ENCODE results near the gene CHCHD10.

CHCHD10 gene

DNA sequence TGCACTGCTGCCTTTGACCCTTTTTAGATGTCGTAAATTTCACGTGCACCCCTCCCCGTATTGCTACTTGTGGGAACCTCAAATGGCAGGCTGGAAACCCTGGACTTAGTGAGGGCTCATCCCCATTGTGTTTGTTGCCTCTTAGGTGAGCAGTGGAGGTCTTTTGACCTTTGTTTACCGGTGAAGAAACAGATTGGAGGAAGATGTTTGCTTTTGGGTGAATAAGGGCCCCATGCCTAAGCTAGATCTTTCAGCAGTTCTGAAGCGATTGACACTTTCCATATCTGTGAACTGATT, 19.8 kb upstream of the CHCHD10 start:
- no peak for FAIRE-seq

- FAIRE-seq, result no peak
These were observed 19.2 kb upstream of the CHCHD10 start, which contains the start of gene SMARCB1 for GRCh38 chr22:23786752-23787599. Gene SMARCB1, plus strand, starts transcription at chr22:23786966. Its CDS starts 204 bp downstream, at chr22:23787170.

GRCh38 chr22:23786261-23786710, 18.5 kb upstream of the CHCHD10 start:
- FAIRE-seq, result no peak

GRCh38 chr22:23784215-23784732, 16.5 kb upstream of the CHCHD10 start:
- no peak for FAIRE-seq

DNA sequence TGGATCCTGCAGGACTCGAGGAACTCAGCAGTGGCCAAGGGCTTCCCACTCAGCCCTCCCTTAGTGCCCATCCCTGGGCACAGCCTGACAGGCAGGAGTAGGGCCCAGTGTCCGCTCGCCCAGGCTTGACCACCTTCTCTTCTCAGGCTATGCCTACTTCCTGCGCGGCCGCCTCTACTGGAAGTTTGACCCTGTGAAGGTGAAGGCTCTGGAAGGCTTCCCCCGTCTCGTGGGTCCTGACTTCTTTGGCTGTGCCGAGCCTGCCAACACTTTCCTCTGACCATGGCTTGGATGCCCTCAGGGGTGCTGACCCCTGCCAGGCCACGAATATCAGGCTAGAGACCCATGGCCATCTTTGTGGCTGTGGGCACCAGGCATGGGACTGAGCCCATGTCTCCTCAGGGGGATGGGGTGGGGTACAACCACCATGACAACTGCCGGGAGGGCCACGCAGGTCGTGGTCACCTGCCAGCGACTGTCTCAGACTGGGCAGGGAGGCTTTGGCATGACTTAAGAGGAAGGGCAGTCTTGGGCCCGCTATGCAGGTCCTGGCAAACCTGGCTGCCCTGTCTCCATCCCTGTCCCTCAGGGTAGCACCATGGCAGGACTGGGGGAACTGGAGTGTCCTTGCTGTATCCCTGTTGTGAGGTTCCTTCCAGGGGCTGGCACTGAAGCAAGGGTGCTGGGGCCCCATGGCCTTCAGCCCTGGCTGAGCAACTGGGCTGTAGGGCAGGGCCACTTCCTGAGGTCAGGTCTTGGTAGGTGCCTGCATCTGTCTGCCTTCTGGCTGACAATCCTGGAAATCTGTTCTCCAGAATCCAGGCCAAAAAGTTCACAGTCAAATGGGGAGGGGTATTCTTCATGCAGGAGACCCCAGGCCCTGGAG, 15.7 kb upstream of the CHCHD10 start:
- FAIRE-seq, result no peak

DNA sequence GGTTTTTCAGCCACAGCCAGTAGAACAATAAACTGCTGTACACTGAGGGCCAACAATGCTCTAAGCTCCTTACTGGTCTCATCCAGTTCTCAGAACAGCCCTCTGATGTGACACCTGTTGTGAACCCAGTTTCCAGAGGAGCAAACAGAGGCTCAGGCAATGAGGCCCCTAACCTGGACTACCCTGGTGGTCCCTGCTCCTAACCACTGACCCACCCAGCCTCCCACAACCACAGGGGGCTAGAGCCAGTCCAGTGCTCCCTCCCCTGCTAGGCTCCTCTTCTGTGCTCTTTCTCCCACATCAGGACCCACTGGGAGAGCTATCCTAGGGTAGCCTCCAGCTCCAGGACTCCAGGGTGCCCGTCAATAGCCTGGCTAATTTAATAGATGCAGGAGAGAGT, 14.9 kb upstream of the CHCHD10 start:
- FAIRE-seq, result no peak

- FAIRE-seq, result no peak
These were observed 14.5 kb upstream of the CHCHD10 start for GRCh38 chr22:23782252-23782651.

DNA sequence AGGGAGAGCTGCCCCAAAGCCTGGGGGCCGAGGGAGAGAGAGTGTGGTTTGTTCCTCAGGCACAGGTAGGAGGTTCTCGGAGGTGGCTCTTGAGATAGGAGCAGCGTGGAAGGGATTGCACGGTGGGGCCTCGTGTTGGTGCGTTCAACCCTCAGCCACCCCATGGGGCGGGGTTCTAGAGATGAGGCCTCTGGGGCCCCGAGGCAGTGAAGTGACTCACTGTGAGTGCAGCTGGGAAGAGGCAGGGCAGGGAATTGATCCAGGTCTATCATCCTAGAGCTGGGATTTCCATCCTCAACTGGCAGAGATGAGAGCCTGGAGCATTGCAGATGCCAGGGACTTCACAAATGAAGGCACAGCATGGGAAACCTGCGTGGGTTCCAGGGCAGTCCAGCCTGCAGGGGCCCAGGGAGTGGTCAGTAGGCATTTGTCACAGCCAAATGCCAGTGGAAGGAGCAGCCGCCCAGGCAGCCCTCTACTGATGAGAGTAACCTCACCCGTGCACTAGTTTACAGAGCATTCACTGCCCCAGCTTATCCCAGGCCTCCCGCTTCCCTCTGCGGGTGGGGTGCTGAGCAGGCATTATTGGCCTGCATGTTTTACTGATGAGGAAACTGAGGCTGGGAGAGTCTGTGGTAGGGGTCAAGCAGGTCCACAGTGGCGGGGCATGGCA, 13.9 kb upstream of the CHCHD10 start:
- no peak for FAIRE-seq

GRCh38 chr22:23781065-23781464, 13.3 kb upstream of the CHCHD10 start:
- no peak for FAIRE-seq

GRCh38 chr22:23780146-23780748, 12.5 kb upstream of the CHCHD10 start:
- FAIRE-seq, result no peak

DNA sequence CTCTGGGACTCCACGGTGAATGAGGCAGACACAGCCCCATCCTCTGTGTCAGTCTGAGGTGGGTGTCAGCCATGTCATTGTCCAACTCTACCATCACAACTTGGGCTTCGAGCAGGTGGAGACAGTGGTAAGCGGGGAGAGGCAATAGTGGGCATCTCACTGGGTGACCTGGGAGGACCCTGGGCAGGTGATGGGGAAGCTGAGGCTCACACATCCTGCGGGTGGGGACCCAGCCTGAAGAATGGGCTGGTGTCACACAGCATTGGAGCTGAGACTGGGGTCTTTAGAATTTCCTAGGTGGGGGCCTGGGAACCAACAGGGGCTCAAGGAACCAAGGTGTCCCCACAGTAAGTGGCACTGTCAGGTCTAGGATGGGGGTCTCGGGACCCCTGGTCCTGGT, 12.0 kb upstream of the CHCHD10 start:
- no peak for FAIRE-seq

DNA sequence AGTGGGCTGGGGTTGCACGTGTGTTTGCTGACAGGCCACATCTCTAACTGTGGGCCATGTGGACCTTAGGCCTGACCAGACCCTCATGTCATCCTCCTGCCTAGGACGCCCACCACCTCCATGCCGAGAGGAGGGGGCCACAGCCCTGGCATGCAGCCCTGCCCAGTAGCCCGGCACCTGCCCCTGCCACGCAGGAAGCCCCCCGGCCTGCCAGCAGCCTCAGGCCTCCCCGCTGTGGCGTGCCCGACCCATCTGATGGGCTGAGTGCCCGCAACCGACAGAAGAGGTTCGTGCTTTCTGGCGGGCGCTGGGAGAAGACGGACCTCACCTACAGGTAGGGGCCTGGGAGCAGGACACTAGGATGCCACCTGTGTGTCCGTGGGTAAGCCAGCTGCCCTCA, 11.3 kb upstream of the CHCHD10 start:
- FAIRE-seq, result no peak

- FAIRE-seq, result no peak
These were observed 10.8 kb upstream of the CHCHD10 start for GRCh38 chr22:23778577-23778900.

DNA sequence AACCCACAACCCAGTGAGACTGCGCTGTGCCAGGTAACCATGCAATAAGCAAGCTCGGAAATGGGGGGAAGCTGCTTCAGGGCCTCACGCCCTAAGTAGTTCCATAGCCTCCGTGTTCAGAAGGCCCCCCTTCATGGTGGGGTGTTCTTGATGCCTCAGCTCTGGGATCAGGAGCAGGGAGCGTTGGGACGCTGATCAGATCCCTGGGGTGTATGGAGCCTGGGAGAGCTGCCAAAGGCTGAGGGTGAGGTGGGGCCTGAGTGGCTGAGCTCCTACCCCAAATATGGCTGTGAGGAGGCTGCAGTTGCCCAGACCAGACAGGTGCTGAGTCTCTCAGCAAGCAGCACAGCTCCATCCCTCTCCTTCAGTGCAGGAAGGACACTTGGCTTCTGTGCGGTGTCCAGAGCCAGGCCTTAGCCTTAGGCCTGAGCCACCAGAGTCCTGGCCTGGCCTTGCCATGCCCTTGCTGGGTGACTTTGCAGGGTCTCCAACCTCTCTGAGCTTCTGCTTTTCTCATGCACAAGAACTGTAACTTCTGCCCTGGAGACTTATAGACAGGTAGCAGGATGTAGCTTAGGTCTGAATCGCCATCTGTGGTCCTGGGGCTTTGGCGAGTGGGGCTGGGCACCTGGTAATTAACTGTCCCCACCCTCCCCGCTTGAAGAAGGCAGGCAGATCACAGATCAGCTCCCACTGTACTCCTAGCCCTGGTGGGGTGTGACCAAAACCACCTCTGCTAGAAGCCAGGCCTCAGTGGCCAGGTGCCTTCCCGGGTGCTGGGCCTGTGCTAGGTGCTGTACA, 10.2 kb upstream of the CHCHD10 start:
- FAIRE-seq, result no peak

- FAIRE-seq, result no peak
These were observed 8.1 kb upstream of the CHCHD10 start for GRCh38 chr22:23775779-23776375.

GRCh38 chr22:23774922-23775436, 7.2 kb upstream of the CHCHD10 start:
- FAIRE-seq, result no peak

DNA sequence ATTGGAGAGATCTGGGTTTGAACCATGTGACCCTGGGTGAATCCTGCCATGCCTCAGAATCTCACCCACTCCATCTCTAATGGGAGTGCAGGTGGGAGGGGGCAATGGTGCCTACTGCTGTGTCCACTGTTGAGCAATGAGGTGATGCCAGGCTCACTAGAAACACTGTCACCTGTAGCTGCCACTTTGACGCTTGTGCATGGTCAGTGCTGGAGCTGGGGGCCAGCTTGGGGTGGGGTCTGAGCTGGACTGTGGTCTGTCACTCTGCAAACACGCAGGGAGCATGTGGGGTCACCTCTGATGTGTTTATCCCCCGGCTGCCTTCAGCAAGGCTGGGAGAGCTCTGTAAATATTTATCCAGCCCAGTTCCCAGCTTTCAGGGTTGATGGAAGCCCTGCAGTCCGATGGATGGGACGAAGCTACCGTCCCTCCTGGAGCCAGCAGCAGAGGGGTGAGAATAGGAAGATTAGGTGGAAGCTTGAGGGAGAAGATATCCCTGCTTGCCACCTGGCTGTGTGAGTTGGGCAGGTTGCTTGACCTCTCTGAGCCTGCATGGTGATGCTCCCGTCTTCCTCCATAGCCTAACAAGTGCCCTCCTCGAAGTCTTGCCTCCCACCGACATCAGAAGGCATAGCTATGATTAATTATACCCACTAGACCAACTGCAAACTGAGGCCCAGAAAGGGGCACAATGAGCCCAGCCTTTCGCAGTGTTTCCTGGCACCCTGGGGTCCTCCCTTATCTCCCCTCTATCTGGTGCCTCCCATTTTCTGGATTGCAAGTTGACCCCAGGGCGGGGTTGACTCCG, 6.5 kb upstream of the CHCHD10 start:
- FAIRE-seq, result no peak

- no peak for FAIRE-seq
These were observed 5.8 kb upstream of the CHCHD10 start for GRCh38 chr22:23773483-23774113.

GRCh38 chr22:23772649-23773473, 5.1 kb upstream of the CHCHD10 start, which contains the start of gene MMP11:
Gene MMP11, plus strand, starts transcription at chr22:23772849. Its CDS starts 22 bp downstream, at chr22:23772871.
- no peak for FAIRE-seq

All from colon (tissue), 2 donors.